Fibroblast of peridontal ligament (primary cell): ENCODE data around the gene AVPI1.
"Not testable (repeated sequence)": the region's sequence is repeated elsewhere in the genome, so short reads cannot be mapped to it uniquely, and the experiment has no call there.

ENCODE experiments used
- DNase-seq: peaks from one replicate; pipeline ENCODE4 v3.0.0-alpha.2; 2010; ENCODE audit errors: extremely low read depth

AVPI1 gene

GRCh38 chr10:97683556-97684367 is 3.3 kb downstream of the AVPI1 start:
- peak; percentile 42 for DNase-seq

DNA sequence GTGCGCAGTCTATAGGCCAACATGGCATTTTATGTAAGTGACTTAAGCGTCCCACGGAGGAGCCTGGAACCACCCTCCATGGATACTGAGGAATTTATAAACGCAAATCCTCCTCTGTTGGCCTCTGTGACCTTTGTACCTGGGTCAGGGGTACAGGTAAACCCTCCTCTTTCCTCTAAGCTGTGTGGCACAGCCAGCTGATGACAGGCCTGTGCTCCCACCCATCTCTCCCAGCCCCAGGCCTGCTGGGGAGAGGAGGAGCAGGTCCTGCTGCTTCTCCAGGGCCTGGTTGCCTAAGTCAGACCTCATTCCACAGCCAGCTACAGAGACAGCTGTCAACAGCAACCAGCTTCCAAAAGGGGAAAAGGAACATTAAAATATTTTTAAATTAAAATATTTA is 5.0 kb downstream of the AVPI1 start:
- DNase-seq: no peak

DNA sequence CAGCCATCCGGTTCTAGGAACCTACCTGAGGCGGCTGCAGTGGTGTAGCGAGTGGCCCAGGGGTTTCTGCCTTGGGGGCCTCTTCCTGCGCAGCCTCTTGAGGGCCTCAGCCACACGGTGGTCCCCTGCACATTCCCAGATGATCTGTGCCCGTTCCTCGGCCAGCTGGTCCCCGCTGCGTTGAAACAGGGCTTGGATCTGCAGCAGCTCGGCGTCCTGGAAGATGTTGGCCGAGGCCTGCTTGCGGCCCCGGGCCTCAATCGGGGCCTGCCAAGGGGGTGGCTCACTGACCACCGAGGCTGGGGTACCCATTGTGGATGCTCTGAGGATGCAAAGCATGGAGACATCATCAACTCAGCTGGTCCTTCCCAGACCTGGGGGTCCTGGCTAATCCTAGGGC is 7.4 kb downstream of the AVPI1 start:
- no peak for DNase-seq

DNA sequence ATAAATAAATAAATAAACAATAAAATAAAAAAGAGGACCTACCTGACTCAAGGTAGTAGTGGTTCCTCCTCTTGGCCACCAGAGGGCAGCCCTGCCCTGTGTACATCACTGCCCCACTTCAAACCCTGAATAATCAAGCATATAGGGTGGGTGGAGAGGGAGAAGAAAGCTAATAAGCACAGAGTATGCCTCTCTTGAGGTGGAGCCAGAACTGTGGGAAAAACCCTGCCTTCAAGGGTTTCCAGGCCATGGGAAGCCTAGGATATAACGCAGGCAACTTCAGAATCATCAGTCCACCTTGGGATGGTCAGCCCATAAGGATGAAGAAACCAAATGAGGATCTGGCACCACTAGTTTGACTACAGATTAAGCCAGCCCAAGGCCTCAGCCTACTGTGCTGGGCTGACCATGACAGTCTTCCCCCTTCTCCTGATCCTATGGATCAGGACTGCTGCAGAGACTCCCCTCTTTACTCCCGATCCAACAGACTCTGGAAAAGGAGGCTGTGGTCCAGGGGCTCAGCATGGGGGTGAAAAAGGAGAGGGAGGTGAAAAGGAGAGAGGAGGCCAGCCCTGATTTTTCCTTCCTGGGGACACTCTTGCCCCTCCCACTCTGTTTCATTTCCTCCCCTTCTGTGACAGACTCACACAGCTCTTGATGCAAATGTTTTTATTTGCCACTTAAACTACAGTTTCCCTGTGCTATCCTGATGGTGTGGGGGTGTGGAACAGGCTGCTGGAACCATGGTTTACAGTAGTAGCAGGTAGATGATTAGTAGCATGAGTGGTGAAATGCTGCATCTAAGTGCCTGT is 10.1 kb downstream of the AVPI1 start:
- DNase-seq: peak; percentile 66

DNA sequence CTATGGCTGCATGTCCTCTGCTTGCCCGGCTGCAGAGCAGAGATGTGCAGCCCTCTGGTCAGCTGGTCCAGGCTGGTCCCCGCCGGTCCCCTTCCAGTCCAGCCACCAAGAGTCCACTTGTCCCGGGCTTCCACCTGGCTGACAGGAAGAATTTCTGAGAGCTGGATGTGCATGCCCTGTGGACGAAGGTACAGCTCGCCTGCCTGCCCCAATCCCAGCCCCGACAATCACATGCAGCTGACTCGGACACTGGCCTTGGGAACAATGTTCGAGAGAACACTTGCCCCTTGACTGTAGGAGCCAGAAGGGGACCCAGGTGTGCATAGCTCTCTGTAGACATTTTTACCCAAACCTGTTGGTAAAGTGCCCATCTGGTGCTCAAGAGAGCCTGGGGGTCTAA is 11.8 kb downstream of the AVPI1 start:
- no peak for DNase-seq

GRCh38 chr10:97673736-97674525 is 13.1 kb downstream of the AVPI1 start:
- DNase-seq: peak; percentile 58

DNA sequence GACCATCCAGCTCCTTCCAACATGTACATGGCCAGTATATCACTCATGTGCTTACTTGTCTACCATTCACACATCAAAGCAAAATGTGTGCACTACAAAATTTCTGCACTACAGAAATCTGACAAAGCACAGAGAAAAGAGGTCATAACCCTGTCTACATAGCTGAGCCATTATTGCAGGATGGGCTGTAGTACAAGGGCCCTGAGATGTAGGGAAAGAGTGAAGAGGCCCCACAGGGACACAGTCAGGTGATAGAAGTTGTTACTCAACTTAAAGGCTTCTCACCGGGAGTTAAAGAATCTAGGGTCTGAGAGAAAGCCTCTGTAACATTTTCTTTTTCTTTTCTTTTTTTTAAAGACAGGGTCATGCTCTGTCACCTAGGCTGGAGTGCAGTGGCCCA is 17.5 kb downstream of the AVPI1 start:
- DNase-seq: no peak

GRCh38 chr10:97667463-97667862 is 19.6 kb downstream of the AVPI1 start:
- no peak for DNase-seq

DNA sequence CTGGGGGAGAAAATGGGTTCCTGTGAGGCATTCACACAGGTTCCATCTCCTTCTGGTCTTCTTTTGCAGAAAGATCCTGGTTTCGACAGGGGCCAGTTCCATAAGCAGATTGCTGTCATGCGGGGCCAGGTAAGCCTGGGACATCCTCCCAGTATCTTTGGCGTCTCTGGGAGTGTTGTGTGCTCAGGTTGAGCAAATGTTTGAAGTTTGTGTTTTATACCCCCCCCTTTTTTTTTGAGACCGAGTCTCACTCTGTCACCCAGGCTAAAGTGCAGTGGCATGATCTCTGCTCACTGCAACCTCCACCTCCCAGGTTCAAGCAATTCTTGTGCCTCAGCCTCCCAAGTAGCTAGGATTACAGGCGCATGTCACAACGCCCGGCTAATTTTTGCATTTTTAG is 20.0 kb downstream of the AVPI1 start:
- no peak for DNase-seq

DNA sequence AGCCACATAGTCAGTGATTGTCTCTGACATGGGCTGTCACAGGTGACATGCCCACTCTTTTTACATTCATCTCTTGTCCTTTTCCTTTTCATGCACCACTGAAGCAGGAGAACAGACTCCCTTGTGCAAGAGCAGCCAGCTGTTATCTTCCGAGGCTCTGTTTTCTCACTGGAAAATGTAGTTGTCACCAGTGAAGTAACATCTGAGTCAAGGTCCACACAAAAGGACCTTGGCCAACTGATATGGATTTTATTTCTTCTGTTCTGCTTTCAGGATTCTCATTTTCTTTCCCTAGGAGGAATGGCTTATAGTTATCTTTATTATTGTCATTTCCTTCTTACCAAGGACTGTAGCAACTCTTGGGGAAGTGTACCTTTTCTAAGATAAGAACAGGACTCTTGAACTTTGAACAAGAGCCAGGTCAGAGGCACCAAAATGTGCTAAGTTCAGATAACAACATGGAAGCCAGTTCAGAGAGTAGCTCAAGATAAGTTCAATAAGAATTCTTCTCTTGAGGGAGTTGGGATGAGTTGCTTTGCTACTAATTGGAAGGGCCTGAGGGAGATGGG is 22.7 kb downstream of the AVPI1 start:
- no peak for DNase-seq

DNA sequence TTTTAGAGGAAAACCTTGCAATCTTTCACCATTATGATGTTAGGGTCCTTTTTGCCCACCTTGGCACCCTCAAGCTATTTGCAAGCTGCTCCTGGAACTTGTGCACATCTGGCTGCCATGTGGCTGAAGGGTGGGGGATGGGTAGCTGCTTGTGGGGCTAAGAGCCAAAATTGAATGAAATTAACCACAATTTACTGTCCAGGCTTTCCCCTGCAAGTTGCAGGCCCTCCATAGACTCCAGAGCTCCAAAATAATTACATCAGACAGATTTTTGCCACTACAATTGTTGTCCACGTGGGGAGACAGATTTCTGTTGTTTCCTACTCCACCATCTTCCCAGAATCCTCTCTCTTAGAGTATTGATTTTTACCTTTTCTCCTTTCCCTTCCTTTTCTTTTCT is 27.5 kb downstream of the AVPI1 start:
- DNase-seq: peak; percentile 83

- no peak for DNase-seq
Measured at GRCh38 chr10:97656777-97657176, 30.3 kb downstream of the AVPI1 start.

DNA sequence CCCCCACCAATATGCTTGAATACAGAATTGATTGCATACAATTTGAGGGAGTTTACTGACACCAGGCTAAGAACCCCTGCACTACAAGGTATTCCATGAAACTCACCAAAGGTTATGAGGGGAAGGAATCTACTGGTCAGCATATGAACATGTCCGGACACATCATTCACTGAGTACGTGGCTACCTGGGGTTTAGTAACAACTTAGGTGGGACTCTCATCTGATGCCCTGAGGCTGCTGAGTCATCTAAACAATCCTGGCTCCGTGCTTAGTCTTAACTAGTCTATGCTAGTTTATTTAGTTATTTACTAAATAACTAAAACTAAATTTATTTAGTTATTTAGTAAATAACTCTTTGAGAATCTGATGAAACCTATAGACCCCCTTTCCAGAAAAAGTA is 35.3 kb downstream of the AVPI1 start:
- no peak for DNase-seq

DNA sequence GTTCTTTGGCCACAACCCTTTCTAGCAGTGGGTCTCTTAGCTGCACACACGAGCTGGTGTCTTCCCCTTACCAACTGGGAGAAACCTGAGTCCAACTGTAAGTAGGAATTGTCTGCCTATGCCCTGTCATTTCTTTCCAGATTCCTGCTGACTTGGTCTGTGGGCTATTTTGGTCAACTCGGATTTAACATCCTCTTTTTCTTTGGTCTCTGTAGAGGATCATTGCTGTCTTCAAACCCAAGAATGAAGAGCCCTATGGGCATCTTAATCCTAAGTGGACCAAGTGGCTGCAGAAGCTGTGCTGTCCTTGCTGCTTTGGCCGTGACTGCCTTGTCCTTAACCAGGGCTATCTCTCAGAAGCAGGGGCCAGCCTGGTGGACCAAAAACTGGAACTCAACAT is 36.3 kb downstream of the AVPI1 start:
- DNase-seq: no peak

GRCh38 chr10:97649405-97649750 is 37.7 kb downstream of the AVPI1 start:
- not testable (repeated sequence) for DNase-seq

DNA sequence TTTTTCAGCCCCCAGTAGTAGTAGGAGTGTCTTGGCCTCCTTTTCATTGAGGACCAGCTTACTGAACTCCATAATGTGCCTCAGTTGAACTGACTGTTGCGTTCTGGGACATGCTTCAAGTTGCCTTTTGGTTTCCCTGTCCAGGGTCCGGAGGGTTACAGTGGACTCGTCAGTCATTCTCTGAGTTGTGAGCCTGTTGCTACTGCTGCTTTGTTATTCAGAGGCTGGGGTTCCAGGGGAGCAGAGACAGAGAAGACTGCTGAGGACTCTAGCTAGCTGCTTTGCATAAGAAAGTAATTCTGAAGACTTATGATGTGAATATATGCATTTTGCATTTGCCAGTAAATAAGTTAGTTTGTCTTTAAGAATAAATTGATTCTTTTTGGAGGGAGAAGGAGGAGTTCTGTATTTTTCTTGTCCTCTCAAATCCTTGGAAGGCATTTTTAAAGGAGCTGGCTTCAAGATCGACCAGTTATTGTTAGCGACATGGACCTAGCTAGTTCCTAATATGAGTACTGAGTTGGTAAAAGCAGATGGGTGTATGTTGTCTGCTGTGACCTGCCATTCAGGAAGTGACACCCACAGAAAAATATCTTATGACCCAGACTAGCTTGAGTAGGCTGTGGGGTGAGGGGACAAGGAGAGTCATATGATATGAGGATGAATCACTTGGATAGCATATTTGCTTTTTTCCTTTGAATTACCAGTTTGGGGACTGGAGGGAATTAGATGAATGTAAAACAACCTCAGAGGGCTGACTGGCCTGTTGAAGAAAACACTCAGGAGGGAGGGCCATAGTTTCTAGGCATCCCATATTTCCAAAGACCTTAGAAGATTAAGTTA is 38.3 kb downstream of the AVPI1 start:
- peak; percentile 96 for DNase-seq

- DNase-seq: peak; percentile 66
Measured at GRCh38 chr10:97647556-97647955, 39.5 kb downstream of the AVPI1 start.

- DNase-seq: no peak
Measured at GRCh38 chr10:97644936-97645335, 42.1 kb downstream of the AVPI1 start.

DNA sequence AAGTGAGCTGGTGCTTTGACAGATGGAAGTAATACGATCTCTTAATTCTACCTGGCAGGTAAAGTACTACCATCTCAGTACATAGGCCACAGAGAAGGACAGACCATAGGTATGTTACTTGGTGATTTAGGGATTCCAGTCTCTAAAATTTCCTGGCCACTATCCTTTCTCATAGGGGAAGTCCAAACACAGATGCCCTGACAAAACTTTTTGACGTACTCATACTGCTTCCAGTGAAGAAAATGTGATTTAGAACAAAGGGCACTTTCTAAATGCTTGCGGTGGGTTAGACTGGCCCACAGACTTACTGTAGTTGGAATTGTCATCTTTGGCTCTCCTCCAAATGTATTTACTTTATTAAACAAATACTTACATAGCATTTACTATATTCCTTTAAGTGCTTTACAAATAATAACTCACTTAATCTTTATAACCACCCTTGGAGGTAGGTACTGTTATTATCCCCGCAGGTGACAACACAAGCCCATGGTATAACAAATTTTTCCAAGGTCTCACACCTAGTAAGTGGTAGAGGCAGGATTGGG is 43.5 kb downstream of the AVPI1 start:
- no peak for DNase-seq

DNA sequence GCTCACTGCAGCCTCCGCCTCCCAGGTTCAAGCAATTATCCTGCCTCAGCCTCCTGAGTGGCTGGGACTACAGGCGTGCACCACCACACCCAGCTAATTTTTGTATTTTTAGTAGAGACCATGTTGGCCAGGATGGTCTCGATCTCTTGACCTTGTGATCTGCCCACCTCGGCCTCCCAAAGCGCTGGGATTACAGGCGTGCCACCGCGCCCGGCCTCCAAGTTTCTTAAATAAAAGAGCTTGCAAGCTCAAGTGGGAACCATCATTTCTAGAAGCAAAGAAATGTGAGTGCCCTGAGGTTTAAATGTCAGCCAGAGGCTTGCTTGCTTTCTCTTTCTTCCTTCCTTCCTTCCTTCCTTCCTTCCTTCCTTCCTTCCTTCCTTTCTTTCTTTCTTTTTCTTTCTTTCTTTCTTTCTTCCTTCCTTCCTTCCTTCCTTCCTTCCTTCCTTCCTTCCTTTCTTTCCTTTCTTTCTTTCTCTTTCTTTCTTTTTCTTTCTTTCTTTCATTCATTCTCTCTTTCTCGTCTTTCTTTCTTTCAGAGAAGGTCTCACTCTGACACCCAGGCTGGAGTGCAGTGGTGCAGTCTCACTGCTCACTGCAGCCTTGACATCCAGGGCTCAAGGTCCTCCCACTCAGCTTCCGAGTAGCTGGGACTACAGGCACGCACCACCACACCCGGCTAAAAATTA is 44.4 kb downstream of the AVPI1 start:
- not testable (repeated sequence) for DNase-seq
